GM13976 (cell line): Measurements from ENCODE around the gene GFRA4.

Source experiments
- DNase-seq: peaks from one replicate; pipeline ENCODE4 v3.0.0; 2012; ENCODE audit warnings: low spot score
- CTCF ChIP-seq: IDR thresholded peaks from 2 replicates; pipeline ENCODE4 v1.5.1; 2012; ENCODE audit warnings: borderline replicate concordance, mild to moderate bottlenecking; ENCODE audit not compliant: insufficient read depth; ENCODE audit errors: extremely low read depth, missing control alignments, control extremely low read depth
- in situ Hi-C: fragments of 300-500 bp; cut with MboI; formaldehyde crosslinking; loops from one replicate; pipeline ENCODE4 v1.12.0; 2022; ENCODE audit warnings: low sequenced_read_pairs, mixed read lengths, inconsistent platforms; ENCODE audit not compliant: unreplicated experiment

The GFRA4 gene

GRCh38 chr20:3663031-3663701, at the start of gene GFRA4:
Gene GFRA4, minus strand, starts transcription at chr20:3663399. Its CDS starts 0 bp downstream, at chr20:3663399.
- DNase-seq, result no peak
- in situ Hi-C loops, result no loop called here
- TF ChIP-seq CTCF, result no peak

- no peak for DNase-seq
- TF ChIP-seq CTCF, result no peak
- in situ Hi-C loops, result no loop called here
These were observed 49.2 kb upstream of the GFRA4 start, which contains the start of gene SIGLEC1 for GRCh38 chr20:3712279-3712873. Gene SIGLEC1, minus strand, starts transcription at chr20:3712600. Its CDS starts 5,472 bp downstream, at chr20:3707128.

GRCh38 chr20:3711484-3711941, 48.3 kb upstream of the GFRA4 start:
- in situ Hi-C loops, result no loop called here
- DNase-seq, result no peak

GRCh38 chr20:3710703-3711483, 47.7 kb upstream of the GFRA4 start:
- TF ChIP-seq CTCF, result peak; percentile 95
- in situ Hi-C loops, result no loop called here
- DNase-seq, result peak; percentile 92

More at GRCh38 chr20:3711484-3711941, 48.3 kb upstream of the GFRA4 start:
- TF ChIP-seq CTCF, result no peak

GRCh38 chr20:3710011-3710466, 46.8 kb upstream of the GFRA4 start:
- TF ChIP-seq CTCF, result no peak
- no peak for DNase-seq
- in situ Hi-C loops, result no loop called here

- no peak for TF ChIP-seq CTCF
- in situ Hi-C loops, result no loop called here
- no peak for DNase-seq
These were observed 44.3 kb upstream of the GFRA4 start for GRCh38 chr20:3707508-3707899.
